T-helper 1 cell (primary cell): ENCODE results near the gene LOXL4.

ENCODE experiments used
- DNase-seq, 5 donors: peaks; one replicate each; pipeline ENCODE4 v3.0.0-alpha.2; 2012 to 2020
- total RNA-seq, 4 donors: gene quantifications; one replicate each; lab custom pipeline; 2026; lab: John Stamatoyannopoulos, UW

Gene LOXL4
- total RNA-seq = 0 to 0.15 (median 0) reads per million in 4 donors

GRCh38 chr10:98267894-98268693 is at the start of gene LOXL4:
Gene LOXL4, minus strand, starts transcription at chr10:98268194. Its CDS starts 5,175 bp downstream, at chr10:98263019.
- no peak for DNase-seq

- DNase-seq = no peak
These were observed 48.7 kb upstream of the LOXL4 start for GRCh38 chr10:98316661-98317060.

- DNase-seq = no peak
These were observed 48.2 kb upstream of the LOXL4 start for GRCh38 chr10:98316170-98316569.

GRCh38 chr10:98314532-98315284 is 46.7 kb upstream of the LOXL4 start:
- DNase-seq = no peak

- DNase-seq = no peak
These were observed 45.6 kb upstream of the LOXL4 start for GRCh38 chr10:98313598-98313997.

- no peak for DNase-seq
These were observed 44.8 kb upstream of the LOXL4 start for GRCh38 chr10:98312822-98313221.

GRCh38 chr10:98312349-98312748 is 44.4 kb upstream of the LOXL4 start:
- no peak for DNase-seq

- no peak for DNase-seq
These were observed 42.7 kb upstream of the LOXL4 start for GRCh38 chr10:98310701-98311100.

- no peak for DNase-seq
These were observed 41.7 kb upstream of the LOXL4 start for GRCh38 chr10:98309366-98310355.

- DNase-seq = no peak
These were observed 40.8 kb upstream of the LOXL4 start for GRCh38 chr10:98308669-98309365.

- no peak for DNase-seq
These were observed 40.0 kb upstream of the LOXL4 start for GRCh38 chr10:98307916-98308541.

GRCh38 chr10:98306501-98306900 is 38.5 kb upstream of the LOXL4 start:
- DNase-seq = no peak

- no peak for DNase-seq
These were observed 35.6 kb upstream of the LOXL4 start for GRCh38 chr10:98303569-98303968.

GRCh38 chr10:98302741-98303365 is 34.9 kb upstream of the LOXL4 start:
- no peak for DNase-seq

- DNase-seq = no peak
These were observed 33.8 kb upstream of the LOXL4 start for GRCh38 chr10:98301664-98302319.

GRCh38 chr10:98300526-98301229 is 32.7 kb upstream of the LOXL4 start:
- DNase-seq = no peak

- no peak for DNase-seq
These were observed 31.3 kb upstream of the LOXL4 start for GRCh38 chr10:98299341-98299740.

- no peak for DNase-seq
These were observed 28.5 kb upstream of the LOXL4 start for GRCh38 chr10:98296524-98296923.

GRCh38 chr10:98295907-98296306 is 27.9 kb upstream of the LOXL4 start:
- no peak for DNase-seq

GRCh38 chr10:98295401-98295811 is 27.4 kb upstream of the LOXL4 start:
- no peak for DNase-seq
